HEK293 (cell line): ENCODE results near the gene BICD1.

Source experiments
- CTCF ChIP-seq: fragments of 450-650 bp; formaldehyde crosslinking; IDR thresholded peaks from 2 replicates; pipeline ENCODE4 v1.5.1; 2016; ENCODE audit warnings: missing biosample characterization, missing genetic modification characterization
- SETDB1 ChIP-seq: IDR thresholded peaks from one replicate; pipeline ENCODE4 v1.6.1; 2017; ENCODE audit warnings: mild to moderate bottlenecking, low read length, moderate library complexity, mixed read lengths; ENCODE audit not compliant: insufficient read length
- TRIM28 ChIP-seq: IDR thresholded peaks from 2 replicates; pipeline ENCODE4 v1.6.1; 2011; ENCODE audit warnings: low read length, control low read depth, borderline replicate concordance
- ZBTB20 ChIP-seq: fragments of 450-650 bp; formaldehyde crosslinking; IDR thresholded peaks from 2 replicates; pipeline ENCODE4 v1.5.1; 2016; ENCODE audit warnings: missing biosample characterization, missing genetic modification characterization
- ZEB2 ChIP-seq: fragments of 450-650 bp; formaldehyde crosslinking; IDR thresholded peaks from 2 replicates; pipeline ENCODE4 v1.5.1; 2016; ENCODE audit warnings: missing biosample characterization, missing genetic modification characterization
- ZNF114 ChIP-seq: fragments of 450-650 bp; formaldehyde crosslinking; IDR thresholded peaks from 2 replicates; pipeline ENCODE4 v1.5.0; 2017; ENCODE audit warnings: missing biosample characterization, missing genetic modification characterization
- ZNF16 ChIP-seq: fragments of 450-650 bp; formaldehyde crosslinking; IDR thresholded peaks from 2 replicates; pipeline ENCODE4 v1.5.1; 2016; ENCODE audit warnings: low read depth, missing biosample characterization, missing genetic modification characterization
- ZNF174 ChIP-seq: fragments of 450-650 bp; formaldehyde crosslinking; IDR thresholded peaks from 2 replicates; pipeline ENCODE4 v1.5.0; 2017; ENCODE audit warnings: missing biosample characterization, mild to moderate bottlenecking, missing genetic modification characterization
- ZNF341 ChIP-seq: fragments of 450-650 bp; formaldehyde crosslinking; IDR thresholded peaks from 2 replicates; pipeline ENCODE4; 2016; ENCODE audit warnings: low read depth, missing biosample characterization, missing genetic modification characterization
- ZNF423 ChIP-seq: fragments of 450-650 bp; formaldehyde crosslinking; IDR thresholded peaks from 2 replicates; pipeline ENCODE4 v1.5.1; 2016; ENCODE audit warnings: missing biosample characterization, missing genetic modification characterization
- ZNF561 ChIP-seq: fragments of 450-650 bp; IDR thresholded peaks from 2 replicates; pipeline ENCODE4 v1.5.1; 2018; ENCODE audit warnings: missing biosample characterization, missing genetic modification characterization, borderline replicate concordance
- TF ChIP-seq, protein P1 (sequence below): fragments of 450-650 bp; formaldehyde crosslinking; IDR thresholded peaks from 2 replicates; pipeline ENCODE4 v1.5.1; 2016; ENCODE audit warnings: missing biosample characterization, missing genetic modification characterization
- TF ChIP-seq, protein P2 (sequence below): fragments of 450-650 bp; formaldehyde crosslinking; IDR thresholded peaks from 2 replicates; pipeline ENCODE4 v1.5.1; 2016; ENCODE audit warnings: missing biosample characterization, missing genetic modification characterization, low read depth
- TF ChIP-seq, protein P3 (sequence below): fragments of 450-650 bp; formaldehyde crosslinking; IDR thresholded peaks from 2 replicates; pipeline ENCODE4 v1.5.1; 2017; ENCODE audit warnings: missing biosample characterization, missing genetic modification characterization

DNA sequence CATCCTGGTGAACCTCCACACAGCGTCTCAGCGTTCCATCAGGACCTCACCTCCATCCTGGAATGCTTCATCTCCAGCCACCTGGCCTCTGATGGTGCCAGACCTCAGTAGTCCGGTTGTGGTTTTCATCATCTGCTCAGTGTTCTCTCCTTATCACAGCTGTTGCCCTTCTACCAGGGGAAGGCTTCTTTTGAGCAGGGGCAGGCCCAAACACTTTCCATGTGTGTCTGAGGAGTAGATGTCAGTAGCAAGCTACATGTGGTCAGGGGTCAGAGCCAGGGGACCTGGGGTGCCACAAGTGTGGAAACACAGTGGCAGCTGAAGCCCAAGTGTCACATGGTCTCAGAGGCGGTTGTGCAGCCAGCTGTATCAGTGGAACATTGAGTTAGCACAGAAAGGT lies 262.6 kb downstream of the BICD1 start:
- TF ChIP-seq ZNF561 (tag by site-specific recombination), result no peak
- TF ChIP-seq ZBTB20 (tag by site-specific recombination), result no peak
- no peak for TF ChIP-seq SETDB1
- no peak for TF ChIP-seq CTCF
- TF ChIP-seq, protein P1, sequence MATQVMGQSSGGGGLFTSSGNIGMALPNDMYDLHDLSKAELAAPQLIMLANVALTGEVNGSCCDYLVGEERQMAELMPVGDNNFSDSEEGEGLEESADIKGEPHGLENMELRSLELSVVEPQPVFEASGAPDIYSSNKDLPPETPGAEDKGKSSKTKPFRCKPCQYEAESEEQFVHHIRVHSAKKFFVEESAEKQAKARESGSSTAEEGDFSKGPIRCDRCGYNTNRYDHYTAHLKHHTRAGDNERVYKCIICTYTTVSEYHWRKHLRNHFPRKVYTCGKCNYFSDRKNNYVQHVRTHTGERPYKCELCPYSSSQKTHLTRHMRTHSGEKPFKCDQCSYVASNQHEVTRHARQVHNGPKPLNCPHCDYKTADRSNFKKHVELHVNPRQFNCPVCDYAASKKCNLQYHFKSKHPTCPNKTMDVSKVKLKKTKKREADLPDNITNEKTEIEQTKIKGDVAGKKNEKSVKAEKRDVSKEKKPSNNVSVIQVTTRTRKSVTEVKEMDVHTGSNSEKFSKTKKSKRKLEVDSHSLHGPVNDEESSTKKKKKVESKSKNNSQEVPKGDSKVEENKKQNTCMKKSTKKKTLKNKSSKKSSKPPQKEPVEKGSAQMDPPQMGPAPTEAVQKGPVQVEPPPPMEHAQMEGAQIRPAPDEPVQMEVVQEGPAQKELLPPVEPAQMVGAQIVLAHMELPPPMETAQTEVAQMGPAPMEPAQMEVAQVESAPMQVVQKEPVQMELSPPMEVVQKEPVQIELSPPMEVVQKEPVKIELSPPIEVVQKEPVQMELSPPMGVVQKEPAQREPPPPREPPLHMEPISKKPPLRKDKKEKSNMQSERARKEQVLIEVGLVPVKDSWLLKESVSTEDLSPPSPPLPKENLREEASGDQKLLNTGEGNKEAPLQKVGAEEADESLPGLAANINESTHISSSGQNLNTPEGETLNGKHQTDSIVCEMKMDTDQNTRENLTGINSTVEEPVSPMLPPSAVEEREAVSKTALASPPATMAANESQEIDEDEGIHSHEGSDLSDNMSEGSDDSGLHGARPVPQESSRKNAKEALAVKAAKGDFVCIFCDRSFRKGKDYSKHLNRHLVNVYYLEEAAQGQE (tag by site-specific recombination), result no peak
- TF ChIP-seq, protein P2, sequence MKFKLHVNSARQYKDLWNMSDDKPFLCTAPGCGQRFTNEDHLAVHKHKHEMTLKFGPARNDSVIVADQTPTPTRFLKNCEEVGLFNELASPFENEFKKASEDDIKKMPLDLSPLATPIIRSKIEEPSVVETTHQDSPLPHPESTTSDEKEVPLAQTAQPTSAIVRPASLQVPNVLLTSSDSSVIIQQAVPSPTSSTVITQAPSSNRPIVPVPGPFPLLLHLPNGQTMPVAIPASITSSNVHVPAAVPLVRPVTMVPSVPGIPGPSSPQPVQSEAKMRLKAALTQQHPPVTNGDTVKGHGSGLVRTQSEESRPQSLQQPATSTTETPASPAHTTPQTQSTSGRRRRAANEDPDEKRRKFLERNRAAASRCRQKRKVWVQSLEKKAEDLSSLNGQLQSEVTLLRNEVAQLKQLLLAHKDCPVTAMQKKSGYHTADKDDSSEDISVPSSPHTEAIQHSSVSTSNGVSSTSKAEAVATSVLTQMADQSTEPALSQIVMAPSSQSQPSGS (tag by site-specific recombination), result no peak
- TF ChIP-seq ZNF423, result no peak
- TF ChIP-seq ZEB2 (tag by site-specific recombination), result no peak
- TF ChIP-seq TRIM28, result no peak
- no peak for TF ChIP-seq ZNF16
- no peak for TF ChIP-seq ZNF114 (tag by site-specific recombination)
- TF ChIP-seq, protein P3, sequence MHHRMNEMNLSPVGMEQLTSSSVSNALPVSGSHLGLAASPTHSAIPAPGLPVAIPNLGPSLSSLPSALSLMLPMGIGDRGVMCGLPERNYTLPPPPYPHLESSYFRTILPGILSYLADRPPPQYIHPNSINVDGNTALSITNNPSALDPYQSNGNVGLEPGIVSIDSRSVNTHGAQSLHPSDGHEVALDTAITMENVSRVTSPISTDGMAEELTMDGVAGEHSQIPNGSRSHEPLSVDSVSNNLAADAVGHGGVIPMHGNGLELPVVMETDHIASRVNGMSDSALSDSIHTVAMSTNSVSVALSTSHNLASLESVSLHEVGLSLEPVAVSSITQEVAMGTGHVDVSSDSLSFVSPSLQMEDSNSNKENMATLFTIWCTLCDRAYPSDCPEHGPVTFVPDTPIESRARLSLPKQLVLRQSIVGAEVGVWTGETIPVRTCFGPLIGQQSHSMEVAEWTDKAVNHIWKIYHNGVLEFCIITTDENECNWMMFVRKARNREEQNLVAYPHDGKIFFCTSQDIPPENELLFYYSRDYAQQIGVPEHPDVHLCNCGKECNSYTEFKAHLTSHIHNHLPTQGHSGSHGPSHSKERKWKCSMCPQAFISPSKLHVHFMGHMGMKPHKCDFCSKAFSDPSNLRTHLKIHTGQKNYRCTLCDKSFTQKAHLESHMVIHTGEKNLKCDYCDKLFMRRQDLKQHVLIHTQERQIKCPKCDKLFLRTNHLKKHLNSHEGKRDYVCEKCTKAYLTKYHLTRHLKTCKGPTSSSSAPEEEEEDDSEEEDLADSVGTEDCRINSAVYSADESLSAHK (tag by site-specific recombination), result no peak
- TF ChIP-seq ZNF341 (tag by site-specific recombination), result no peak
- TF ChIP-seq ZNF174 (tag by site-specific recombination), result no peak
